GM19023 (cell line): ENCODE results near the gene MYOCD.
"Not testable (repeated sequence)": the region's sequence is repeated elsewhere in the genome, so short reads cannot be mapped to it uniquely, and the experiment has no call there.

Experiments
- ATAC-seq: cut with Tn5 transposase; IDR thresholded peaks from one replicate; pipeline ENCODE4 v1.9.1; 2021; ENCODE audit warnings: mild to moderate bottlenecking, moderate library complexity; ENCODE audit not compliant: unreplicated experiment

Gene MYOCD

GRCh38 chr17:12665263-12666210, at the start of gene MYOCD:
Gene MYOCD, plus strand, starts transcription at chr17:12665890. Its CDS starts 299 bp downstream, at chr17:12666189.
- no peak for ATAC-seq

DNA sequence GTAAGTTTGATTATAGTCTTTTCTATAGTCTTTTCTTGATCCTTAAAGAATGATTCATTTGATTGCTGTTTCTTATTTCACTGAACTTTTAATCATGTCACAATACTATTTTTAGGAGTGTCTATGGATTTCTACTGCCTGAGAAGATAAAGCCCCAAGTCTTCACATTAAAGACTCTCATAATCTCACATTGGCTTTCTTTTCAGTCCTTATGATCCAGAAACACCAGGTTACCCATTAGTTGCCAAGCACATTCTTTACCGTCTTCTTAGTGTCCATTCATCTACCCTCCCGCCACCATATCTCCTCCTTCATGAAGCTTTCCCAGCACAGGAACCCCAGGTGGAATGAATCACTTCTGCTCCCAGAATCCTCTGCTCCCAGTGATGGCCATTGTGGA, 49.5 kb upstream of the MYOCD start:
- no peak for ATAC-seq

GRCh38 chr17:12618557-12618956, 47.1 kb upstream of the MYOCD start:
- no peak for ATAC-seq

GRCh38 chr17:12619459-12620199, 46.1 kb upstream of the MYOCD start:
- no peak for ATAC-seq

DNA sequence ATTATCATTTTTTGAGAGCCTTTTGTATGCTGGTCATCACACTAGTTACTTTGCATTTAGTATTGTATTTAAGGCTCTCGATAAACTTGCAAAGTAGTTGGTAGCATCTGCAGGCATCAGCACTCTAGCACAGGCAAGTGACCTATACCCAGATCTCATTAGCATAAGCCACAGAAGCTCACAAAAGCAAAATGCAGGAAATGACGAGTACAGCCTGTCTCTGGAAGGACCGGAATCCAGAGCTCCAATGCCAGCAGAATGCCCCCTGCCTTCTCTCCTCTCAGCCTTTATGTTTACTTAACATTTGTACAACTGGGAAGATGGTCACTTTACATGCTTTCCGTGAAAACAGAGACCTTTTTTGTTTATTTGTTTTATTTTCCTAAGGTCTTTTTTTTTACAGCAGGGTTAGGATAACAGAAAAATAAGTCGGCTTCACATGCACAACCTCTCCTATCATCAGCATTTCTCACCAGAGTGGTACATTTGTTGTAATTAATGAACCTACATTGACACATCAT, 45.4 kb upstream of the MYOCD start:
- ATAC-seq = no peak

GRCh38 chr17:12622726-12623125, 43.0 kb upstream of the MYOCD start:
- no peak for ATAC-seq

- no peak for ATAC-seq
Observed at GRCh38 chr17:12623220-12623848, 42.4 kb upstream of the MYOCD start.

DNA sequence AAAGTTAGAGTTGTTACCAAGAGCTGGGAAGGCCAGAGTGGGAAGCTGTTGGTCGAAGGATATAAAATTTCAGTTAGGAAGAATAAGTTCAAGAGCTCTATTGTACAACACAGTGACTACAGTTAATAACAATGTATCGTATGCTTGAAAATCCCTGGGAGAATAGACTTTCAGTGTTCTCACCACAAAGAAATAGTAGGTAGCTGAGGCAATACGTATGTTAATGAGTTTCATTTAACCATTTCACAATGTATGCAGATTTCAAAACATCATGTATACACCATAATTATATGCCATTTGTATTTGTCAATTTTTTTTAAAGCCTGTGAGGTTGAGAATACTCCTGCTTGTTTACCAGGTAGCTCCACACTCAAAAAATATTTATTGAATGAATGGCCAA, 41.5 kb upstream of the MYOCD start:
- no peak for ATAC-seq

DNA sequence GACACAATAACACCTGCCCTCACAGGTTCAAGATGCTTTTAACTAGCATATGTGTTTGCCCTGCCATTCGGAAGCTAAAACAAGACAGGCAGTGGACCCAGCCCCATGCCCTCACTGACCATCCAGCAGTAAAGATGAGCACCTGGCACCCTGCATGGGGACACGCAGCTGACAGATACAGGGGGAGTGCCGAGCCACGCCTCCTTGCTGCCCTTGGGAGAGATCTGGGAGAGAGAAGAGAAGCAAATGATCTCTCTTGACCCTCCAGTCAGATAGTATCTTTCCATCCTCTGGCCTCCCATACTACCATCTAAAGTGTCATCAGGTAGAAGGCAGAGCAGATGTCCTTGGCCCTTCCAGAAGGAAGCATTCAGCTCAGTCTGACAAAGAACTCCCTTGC, 40.6 kb upstream of the MYOCD start:
- ATAC-seq = no peak

GRCh38 chr17:12627177-12627629, 38.5 kb upstream of the MYOCD start:
- ATAC-seq = no peak

- ATAC-seq = no peak
Observed at GRCh38 chr17:12627781-12628451, 37.8 kb upstream of the MYOCD start.

DNA sequence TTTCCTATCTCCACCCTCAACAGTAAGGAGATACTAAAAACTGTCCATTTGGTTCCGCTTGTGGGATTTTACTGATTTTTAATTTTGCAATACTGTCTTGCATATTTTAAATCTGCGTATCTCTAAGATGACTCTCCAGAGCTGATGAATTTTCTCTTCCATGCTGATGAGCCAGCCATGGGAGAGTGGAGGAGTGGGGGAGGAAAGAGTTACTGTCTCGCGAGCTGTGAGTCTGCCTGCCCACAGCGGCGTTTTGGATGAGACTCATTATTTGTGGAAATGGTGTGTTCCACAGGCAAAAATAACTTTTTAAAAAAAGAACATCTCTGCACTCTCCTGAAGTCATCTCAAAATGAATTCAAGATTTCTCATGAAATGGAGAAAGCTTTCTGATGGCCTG, 34.6 kb upstream of the MYOCD start:
- no peak for ATAC-seq

- no peak for ATAC-seq
Observed at GRCh38 chr17:12632785-12633184, 32.9 kb upstream of the MYOCD start.

GRCh38 chr17:12634789-12635414, 30.8 kb upstream of the MYOCD start:
- no peak for ATAC-seq

GRCh38 chr17:12635996-12636395, 29.7 kb upstream of the MYOCD start:
- not testable (repeated sequence) for ATAC-seq

DNA sequence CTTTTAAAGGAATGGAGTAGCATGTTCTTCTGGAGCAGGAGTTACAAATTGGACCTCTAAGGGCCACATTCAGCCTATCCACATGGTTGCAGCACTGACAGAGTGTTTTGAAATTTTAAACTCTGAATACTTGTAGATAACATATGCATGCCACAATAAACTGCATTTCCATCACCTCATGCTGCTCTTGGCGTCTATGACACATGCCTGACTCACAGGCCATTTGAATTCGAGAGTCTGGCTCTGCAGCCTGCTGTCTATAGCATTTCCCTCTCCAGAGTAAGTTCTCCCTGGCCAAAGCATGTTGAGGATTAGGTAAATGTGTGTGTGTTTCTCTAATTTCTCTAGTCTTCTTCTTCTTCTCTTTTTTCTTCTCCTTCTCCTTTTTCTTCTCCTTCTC, 28.7 kb upstream of the MYOCD start:
- ATAC-seq = no peak

DNA sequence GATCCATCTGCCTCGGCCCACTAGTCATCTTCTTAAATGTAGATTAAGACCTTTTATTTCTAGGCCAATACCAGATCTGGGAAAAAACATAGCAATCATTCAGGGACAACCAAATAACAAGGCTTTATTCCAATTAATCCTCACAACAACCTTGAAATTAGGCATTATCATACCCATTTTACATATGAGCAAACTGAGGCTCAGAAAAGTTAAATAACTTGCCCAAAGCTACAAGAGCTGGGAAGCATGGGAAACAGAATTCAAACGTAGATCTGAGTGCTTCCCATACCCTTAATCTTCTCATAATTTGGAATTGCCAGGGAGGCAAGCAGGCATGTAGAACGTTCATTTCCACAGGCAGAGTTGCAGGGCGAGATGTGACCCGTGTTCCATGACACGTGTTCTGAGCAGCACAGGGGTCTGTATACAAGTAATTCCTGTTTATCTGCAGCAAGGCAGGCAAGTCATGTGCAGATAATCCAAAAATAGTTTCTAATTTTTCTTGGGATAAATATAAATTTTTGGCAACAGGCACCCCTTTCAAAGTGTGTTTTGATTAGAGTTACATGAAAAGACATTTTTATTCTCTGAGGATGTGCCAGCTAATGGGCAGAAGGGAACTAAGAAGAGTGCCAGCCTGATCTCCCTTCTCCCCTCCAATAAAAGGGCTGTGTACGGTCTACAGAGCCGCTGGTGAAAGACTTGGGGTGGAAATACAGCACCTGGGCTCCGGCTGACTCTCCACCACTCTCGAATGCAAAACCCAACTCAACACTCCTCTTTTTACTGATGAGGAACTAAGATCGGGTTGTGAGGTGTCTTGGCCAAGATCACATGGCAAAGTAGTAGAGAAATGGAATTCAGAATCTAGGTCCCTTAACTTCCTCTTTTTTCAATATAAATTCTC, 27.7 kb upstream of the MYOCD start:
- ATAC-seq = no peak

GRCh38 chr17:12640364-12640763, 25.3 kb upstream of the MYOCD start:
- ATAC-seq = no peak

DNA sequence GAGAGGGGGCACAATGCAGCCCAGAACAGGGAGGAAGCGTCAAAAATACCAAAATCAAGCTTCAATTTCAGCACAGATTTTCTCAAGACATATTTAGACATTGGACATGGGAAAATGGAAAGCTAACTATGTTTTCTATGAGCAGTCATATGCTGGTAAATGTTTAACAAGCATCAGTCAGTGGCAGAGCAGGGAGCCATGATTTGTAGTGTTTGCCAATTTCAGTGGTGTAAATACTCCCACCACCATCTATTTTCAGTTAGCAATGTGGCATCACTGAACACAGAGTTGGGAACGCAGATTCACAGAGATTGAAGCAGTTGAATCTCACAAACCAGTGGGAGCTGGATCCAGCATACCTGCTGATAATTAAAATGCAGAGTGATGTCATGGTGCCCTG, 24.6 kb upstream of the MYOCD start:
- no peak for ATAC-seq
